ENCODE measurements around the gene AFG3L2. TPM values are rescaled to one million over a fixed set of nuclear protein-coding genes. Genes with fewer than 3 reads are reported as not detected.

The AFG3L2 gene
- total and polyA plus RNA-seq, 2 experiments from 2014 or later, result 44.1 to 60.8 TPM

DNA sequence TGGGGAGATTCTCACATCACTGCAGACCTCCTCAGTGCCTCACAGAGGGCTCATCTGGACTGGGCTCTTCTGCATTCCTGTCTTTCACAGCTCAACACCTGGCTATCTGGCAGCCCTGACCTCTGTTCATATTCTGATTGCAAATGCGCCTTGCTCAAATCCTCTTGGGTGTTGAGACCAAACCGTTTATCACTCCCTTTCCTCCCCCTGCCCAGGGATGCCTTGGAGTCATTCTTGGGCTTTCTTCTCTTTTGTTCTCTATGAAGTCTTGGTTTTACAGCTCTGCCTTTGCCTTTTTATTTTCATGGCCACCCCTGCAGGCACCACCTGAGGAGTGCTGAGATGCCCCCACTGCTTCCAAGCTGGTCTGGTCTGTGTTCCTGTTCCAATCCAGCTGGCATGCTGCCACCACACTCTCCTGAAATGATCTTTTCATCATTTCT is 42.6 kb downstream of the AFG3L2 start:
- no peaks in the 10 kb centered on the region for H3K9me3 ChIP-seq (ENCODE audit: low read depth)
- no peaks in the 10 kb centered on the region for H3K9me2 ChIP-seq (replicated peaks; ENCODE audit: insufficient read depth)
- H3K4me1 ChIP-seq (ENCODE audit: insufficient read depth), result peaks cover 32% of the 10 kb centered on the region
- DNase-seq (ENCODE audit: low spot score), result no peak
- TF ChIP-seq EZH2 (IDR thresholded peaks at IDR 0.05; ENCODE audit: borderline replicate concordance) (no peak), EZH2phosphoT487 (IDR thresholded peaks at IDR 0.05; ENCODE audit: low read depth, severe bottlenecking, unreplicated experiment) (no peak)
- TF ChIP-seq, protein P1, sequence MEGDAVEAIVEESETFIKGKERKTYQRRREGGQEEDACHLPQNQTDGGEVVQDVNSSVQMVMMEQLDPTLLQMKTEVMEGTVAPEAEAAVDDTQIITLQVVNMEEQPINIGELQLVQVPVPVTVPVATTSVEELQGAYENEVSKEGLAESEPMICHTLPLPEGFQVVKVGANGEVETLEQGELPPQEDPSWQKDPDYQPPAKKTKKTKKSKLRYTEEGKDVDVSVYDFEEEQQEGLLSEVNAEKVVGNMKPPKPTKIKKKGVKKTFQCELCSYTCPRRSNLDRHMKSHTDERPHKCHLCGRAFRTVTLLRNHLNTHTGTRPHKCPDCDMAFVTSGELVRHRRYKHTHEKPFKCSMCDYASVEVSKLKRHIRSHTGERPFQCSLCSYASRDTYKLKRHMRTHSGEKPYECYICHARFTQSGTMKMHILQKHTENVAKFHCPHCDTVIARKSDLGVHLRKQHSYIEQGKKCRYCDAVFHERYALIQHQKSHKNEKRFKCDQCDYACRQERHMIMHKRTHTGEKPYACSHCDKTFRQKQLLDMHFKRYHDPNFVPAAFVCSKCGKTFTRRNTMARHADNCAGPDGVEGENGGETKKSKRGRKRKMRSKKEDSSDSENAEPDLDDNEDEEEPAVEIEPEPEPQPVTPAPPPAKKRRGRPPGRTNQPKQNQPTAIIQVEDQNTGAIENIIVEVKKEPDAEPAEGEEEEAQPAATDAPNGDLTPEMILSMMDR (IDR thresholded peaks at IDR 0.05; ENCODE audit: poor library complexity), result no peak
- no peaks in the 10 kb centered on the region for H3K79me2 ChIP-seq
- H3K27me3 ChIP-seq, result no peaks in the 10 kb centered on the region
- no peak overlapping the region for H2AFZ ChIP-seq
- H3K27ac ChIP-seq, result no peak overlapping the region
- H3K4me2 ChIP-seq, result no peak overlapping the region
- 57% methylated on average over 2 of the region's 2 CpGs for WGBS (ENCODE audit: low lambda C conversion rate, missing lambda C conversion rate)
- no peaks in the 10 kb centered on the region for H4K20me1 ChIP-seq (ENCODE audit: insufficient read depth, poor library complexity, severe bottlenecking)
- H3K36me3 ChIP-seq (replicated peaks; ENCODE audit: insufficient read depth, low read depth), result no peaks in the 10 kb centered on the region
- no peak overlapping the region for H3K4me3 ChIP-seq

DNA sequence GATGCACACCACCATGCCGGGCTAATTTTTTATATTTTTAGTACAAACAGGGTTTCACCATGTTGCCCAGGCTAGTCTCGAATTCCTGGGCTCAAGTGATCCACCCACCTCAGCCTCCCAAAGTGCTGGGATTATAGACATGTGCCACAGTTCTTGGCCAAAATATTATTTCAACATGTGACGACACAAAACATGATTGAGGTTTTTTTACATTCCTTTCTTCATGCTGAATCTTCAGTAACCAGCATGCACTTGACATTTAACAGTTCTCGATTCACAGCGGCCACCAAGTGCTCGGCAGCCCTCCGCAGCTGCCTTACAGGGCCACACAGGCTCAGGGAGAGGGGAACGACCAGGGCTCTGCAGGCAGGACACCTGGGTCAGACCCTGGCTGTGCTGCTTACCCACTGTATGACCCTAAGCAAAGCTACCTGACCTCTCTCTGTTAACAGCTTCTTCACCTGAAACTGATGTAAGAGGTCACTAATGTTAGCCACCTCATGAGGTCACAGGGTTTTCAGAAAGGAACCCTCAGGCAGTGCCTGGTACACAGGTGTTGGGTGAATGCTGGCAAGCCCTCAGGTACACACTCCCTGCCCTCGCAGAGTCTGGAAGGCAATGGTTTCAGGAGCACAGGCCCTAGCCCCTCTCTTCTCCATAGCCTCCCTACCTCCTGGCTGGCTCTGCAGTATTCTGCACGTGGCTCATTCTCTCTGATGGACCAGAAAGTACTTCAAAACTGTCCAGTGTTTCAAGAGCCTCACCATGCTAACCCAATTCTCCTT is 43.3 kb downstream of the AFG3L2 start:
- H3K36me3 ChIP-seq (replicated peaks; ENCODE audit: insufficient read depth, low read depth), result no peaks in the 10 kb centered on the region
- H3K4me1 ChIP-seq (ENCODE audit: insufficient read depth), result peaks cover 32% of the 10 kb centered on the region
- DNase-seq (ENCODE audit: low spot score), result no peak
- H3K79me2 ChIP-seq, result no peaks in the 10 kb centered on the region
- H2AFZ ChIP-seq, result no peak overlapping the region
- no peaks in the 10 kb centered on the region for H3K9me2 ChIP-seq (replicated peaks; ENCODE audit: insufficient read depth)
- H4K20me1 ChIP-seq (ENCODE audit: insufficient read depth, poor library complexity, severe bottlenecking), result no peaks in the 10 kb centered on the region
- no peak overlapping the region for H3K27ac ChIP-seq
- H3K4me2 ChIP-seq, result no peak overlapping the region
- WGBS (ENCODE audit: low lambda C conversion rate, missing lambda C conversion rate), result 89% methylated on average over 10 of the region's 10 CpGs
- TF ChIP-seq, protein P1 (IDR thresholded peaks at IDR 0.05; ENCODE audit: poor library complexity), result no peak
- no peak for TF ChIP-seq EZH2 (IDR thresholded peaks at IDR 0.05; ENCODE audit: borderline replicate concordance)
- TF ChIP-seq EZH2phosphoT487 (IDR thresholded peaks at IDR 0.05; ENCODE audit: low read depth, severe bottlenecking, unreplicated experiment), result no peak
- no peaks in the 10 kb centered on the region for H3K9me3 ChIP-seq (ENCODE audit: low read depth)
- no peak overlapping the region for H3K4me3 ChIP-seq
- H3K27me3 ChIP-seq, result no peaks in the 10 kb centered on the region

DNA sequence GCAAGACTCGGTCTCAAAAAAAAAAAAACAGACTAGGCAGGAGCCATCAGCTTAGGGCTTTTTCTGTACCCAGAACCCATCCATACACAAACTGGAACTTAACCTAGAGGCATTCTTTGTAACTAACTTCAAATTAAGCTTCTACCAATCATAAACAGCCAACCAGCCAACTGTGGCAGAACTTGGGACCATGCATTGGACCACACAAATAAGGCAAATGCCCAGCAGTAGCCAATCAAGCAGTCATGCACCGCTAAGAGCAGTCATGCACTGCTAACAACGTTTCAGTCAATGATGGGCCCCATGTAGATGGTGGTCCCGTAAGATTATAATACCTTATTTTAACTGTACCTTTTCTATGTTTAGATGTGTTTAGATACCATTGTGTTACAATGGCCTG is 46.3 kb downstream of the AFG3L2 start:
- no peaks in the 10 kb centered on the region for H4K20me1 ChIP-seq (ENCODE audit: insufficient read depth, poor library complexity, severe bottlenecking)
- no peaks in the 10 kb centered on the region for H3K79me2 ChIP-seq
- TF ChIP-seq EZH2 (IDR thresholded peaks at IDR 0.05; ENCODE audit: borderline replicate concordance) (no peak), EZH2phosphoT487 (IDR thresholded peaks at IDR 0.05; ENCODE audit: low read depth, severe bottlenecking, unreplicated experiment) (no peak)
- TF ChIP-seq, protein P1 (IDR thresholded peaks at IDR 0.05; ENCODE audit: poor library complexity), result no peak
- WGBS (ENCODE audit: low lambda C conversion rate, missing lambda C conversion rate), result 95% methylated on average over 4 of the region's 4 CpGs
- H3K4me3 ChIP-seq, result no peak overlapping the region
- no peaks in the 10 kb centered on the region for H3K36me3 ChIP-seq (replicated peaks; ENCODE audit: insufficient read depth, low read depth)
- DNase-seq (ENCODE audit: low spot score), result no peak
- no peak overlapping the region for H2AFZ ChIP-seq
- H3K4me2 ChIP-seq, result no peak overlapping the region
- peaks cover 12% of the 10 kb centered on the region for H3K4me1 ChIP-seq (ENCODE audit: insufficient read depth)
- no peaks in the 10 kb centered on the region for H3K9me3 ChIP-seq (ENCODE audit: low read depth)
- H3K27ac ChIP-seq, result no peak overlapping the region
- no peaks in the 10 kb centered on the region for H3K9me2 ChIP-seq (replicated peaks; ENCODE audit: insufficient read depth)
- H3K27me3 ChIP-seq, result no peaks in the 10 kb centered on the region
